GM18858 (cell line): ENCODE data around the gene OR51M1.
A peak's percentile ranks its signal among the peaks of the same experiment; 100 is the strongest.
"Not testable (repeated sequence)": the region's sequence is repeated elsewhere in the genome, so short reads cannot be mapped to it uniquely, and the experiment has no call there.

ENCODE experiments used
- ATAC-seq: cut with Tn5 transposase; IDR thresholded peaks from one replicate; pipeline ENCODE4 v1.9.1; 2021; ENCODE audit not compliant: unreplicated experiment

OR51M1 gene

GRCh38 chr11:5383576-5383975 is at the start of gene OR51M1:
Gene OR51M1 (plus strand): TSS chr11:5383812. CDS start chr11:5389399, 5,587 bp downstream.
- no peak for ATAC-seq

DNA sequence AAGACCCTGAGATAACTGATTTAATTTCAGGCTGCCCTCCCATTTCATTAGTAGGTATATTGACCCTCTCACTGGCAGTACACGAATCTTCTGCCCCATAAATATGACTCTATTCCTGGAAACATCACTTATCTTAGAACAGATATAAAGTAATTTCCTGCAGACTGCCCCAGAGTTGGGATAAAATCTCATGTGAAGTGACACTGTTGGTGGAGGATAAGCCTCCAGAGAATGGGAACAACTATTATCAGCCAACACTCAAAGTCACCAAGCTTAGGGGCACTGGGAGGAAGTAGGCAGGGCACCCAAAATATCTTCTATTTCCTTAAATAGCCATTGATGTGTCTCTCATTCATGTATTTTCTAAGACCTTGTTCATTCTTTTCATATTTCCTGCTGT is 48.4 kb upstream of the OR51M1 start:
- ATAC-seq, result no peak

GRCh38 chr11:5336331-5336730 is 47.3 kb upstream of the OR51M1 start:
- no peak for ATAC-seq

DNA sequence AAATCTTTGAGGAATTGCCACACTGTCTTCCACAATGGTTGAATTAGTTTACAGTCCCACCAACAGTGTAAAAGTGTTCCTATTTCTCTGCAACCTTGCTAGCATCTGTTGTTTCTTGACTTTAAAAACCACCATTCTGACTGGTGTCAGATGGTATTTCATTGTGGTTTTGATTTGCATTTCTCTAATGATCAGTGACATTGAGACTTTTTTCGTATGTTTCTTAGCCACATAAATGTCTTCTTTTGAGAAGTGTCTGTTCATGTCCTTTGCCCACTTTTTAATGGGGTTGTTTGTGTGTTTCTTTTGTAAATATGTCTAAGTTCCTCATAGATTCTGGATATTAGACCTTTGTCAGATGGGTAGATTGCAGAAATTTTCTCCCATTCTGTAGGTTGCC is 46.4 kb upstream of the OR51M1 start:
- ATAC-seq, result not testable (repeated sequence)

DNA sequence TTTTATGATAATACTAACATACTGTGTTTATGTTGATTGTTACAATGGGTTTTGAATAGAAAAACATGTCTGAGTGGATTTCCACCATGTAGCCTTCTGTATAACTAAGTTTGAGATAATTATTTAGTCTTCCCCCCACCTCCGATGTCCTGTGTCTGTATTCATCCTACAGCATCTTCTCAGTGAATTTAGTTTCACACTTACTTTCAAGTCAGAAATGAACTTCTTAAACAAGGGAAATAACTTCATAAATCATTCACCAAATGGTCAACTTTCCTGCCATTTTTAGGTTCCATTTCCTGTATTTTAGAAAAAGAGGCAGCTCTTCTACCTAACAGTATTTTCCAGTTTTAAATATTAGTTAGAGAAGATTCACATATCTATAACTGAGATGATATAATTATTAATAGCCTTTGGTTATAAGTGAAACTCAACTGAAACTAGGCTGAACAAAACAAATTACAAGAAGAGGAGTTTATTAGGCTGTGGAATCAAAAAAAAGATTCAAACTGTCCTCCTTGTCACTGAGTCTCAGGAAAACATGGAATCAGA is 43.8 kb upstream of the OR51M1 start:
- ATAC-seq, result peak; percentile 67

- no peak for ATAC-seq
These were observed 39.9 kb upstream of the OR51M1 start, which contains the start of gene OR51B5 for GRCh38 chr11:5343474-5344335. Gene OR51B5 (minus strand): TSS chr11:5343524. CDS start chr11:5343524, 0 bp downstream.

DNA sequence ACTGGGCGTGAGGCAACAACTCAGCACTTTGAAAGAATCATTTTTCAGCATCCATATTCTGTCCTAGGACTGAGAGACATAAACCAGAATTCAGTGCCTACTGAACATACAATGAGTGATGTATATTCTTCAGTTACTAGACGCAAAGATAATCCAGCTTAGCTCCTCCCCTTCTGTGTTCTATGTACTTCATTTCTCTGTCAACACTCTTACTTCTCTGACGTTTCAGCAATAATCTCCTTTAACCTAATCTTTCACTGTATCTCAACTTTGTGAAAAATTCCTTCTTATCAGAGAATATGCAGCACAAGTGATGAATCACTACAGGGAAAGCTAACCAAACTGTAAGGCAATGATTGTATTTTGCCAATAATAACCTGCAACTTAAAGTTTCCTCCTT is 37.8 kb upstream of the OR51M1 start:
- ATAC-seq, result no peak

DNA sequence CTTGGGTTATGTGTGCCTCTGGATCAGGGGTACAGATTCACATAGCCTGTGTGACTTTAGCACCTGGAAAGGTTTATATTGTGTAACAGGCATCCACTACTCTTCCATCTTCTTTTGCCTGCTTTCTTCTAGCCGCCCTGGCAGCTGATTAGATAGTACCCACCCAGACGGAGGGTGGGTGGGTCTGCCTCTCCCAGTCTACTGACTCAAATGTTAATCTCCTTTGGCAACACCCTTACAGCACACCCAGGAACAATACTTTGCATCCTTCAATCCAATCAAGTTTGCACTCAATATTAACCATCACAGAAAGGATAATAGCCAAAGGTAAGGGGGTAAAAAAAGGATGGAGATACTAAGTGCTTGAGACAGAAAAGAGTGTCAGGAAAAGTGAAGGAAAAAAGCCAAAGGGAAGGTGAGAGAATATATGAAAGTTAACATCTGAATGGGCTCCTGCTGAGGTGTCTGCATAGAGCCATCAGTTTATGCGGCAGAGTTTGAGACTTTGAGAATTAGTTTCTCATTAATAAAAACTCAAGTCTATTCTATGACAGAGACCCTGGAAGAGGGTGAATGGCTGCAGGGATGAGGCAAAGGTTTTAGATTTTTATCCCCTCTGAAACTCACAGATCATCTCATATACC is 34.9 kb upstream of the OR51M1 start:
- ATAC-seq, result no peak

GRCh38 chr11:5349550-5349949 is 34.1 kb upstream of the OR51M1 start:
- ATAC-seq, result no peak

DNA sequence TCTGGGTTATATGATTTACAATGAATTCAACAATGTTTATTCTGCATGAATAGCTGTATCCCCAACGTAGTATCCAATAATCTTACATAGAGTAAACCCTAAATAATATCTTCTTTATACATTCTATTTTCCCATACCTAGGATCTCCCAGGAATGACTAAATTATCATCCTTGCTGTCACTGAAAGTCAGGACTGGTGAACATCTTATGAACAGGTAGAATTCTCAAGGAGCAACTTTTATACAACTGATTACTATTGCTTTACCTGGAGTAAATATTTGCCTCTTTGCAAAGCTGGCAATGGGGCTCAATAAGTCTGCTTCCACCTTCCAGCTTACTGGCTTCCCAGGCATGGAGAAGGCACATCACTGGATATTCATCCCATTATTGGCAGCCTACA is 32.4 kb upstream of the OR51M1 start, which contains the start of gene OR51B6:
OR51B6 (plus strand) TSS at position 301 of the 400 bp plus-strand sequence; CDS start at position 301, 0 bp downstream.
- no peak for ATAC-seq

DNA sequence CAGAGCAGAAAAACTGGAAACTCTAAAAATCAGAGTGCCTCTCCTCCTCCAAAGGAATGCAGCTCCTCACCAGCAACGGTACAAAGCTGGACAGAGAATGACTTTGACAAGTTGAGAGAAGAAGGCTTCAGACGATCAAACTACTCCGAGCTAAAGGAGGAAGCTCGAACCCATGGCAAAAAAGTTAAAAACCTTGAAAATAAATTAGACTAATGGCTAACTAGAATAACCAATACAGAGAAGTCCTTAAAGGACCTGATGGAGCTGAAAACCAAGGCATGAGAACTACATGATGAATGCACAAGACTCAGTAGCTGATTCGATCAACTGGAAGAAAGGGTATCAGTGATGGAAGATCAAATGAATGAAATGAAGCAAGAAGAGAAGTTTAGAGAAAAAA is 27.6 kb upstream of the OR51M1 start:
- ATAC-seq, result not testable (repeated sequence)

DNA sequence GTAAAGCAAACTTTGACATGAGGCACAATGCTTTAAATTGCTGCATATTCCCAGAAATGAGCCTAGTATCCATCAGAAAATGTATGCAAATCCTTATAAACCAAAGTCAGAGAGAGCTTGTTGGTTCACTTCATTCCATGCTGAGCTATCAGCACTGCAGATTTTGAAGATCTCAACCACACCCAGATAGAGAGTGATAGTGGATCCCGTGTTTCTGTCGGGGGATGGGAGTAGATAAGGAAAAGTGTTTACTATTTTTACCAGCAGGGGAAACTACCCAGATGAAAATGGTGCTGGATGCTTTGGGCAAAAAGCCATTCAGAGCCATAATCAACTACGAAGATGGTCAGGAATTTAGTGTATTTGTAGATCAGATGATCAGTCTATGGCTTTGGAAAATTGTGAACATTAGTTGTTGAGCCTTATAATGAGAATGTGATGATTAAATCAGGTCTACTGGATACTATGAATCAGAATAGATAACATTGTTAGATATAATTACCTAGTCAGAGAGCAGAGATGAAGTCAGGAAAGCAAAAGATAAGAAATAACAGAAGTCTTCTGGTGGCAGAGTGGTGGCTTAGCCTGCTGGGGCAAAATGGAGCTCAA is 21.5 kb upstream of the OR51M1 start:
- no peak for ATAC-seq

- no peak for ATAC-seq
These were observed 19.9 kb upstream of the OR51M1 start for GRCh38 chr11:5363679-5364078.

- no peak for ATAC-seq
These were observed 19.4 kb upstream of the OR51M1 start for GRCh38 chr11:5364214-5364613.

GRCh38 chr11:5366365-5366764 is 17.2 kb upstream of the OR51M1 start:
- not testable (repeated sequence) for ATAC-seq

DNA sequence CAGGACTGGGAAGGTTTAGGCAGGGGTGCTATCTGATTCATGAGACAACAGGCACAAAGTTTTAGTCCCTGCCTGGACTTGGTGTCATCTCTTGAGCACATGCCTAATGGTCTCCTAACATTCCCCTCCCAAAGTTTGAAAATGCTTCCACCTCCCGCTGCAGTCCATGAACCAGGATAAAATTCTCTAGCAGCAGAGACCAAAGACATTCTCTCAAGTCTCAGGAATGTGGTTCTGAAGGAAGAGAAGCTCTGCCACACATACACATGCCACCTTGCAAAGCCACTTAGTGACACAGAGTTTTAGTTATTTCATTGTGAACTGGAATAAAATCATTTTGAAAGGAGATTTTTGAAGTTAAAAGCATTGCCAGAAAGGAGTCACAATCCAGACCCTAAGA is 16.8 kb upstream of the OR51M1 start:
- ATAC-seq, result no peak

DNA sequence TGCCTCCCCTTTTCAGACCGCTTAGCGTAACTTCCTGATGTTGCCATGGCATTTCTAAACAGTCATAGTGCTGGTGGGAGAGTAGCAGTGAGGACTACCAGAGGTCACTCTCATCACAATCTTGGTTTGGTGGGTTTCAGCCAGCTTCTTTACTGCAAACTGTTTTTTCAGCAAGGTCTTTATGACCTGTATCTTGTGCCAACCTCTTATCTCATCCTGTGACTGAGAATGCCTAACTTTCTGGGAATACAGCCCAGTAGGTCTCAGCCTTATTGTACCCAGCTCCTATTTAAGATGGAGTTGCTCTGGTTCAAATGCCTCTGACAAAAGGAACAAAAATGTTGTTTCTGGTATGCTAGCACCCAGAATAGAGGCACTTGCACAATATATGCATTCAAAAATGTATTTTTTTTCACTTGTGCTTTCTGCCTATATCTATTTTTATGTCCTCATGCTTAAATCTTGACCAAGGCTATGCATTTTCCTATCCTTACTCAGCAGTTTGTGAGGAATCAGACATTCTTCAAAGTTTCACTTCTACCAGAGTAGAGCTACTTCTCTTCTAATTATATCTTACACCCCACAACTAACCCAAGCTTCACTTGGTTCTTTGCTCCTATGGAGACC is 16.1 kb upstream of the OR51M1 start:
- no peak for ATAC-seq

DNA sequence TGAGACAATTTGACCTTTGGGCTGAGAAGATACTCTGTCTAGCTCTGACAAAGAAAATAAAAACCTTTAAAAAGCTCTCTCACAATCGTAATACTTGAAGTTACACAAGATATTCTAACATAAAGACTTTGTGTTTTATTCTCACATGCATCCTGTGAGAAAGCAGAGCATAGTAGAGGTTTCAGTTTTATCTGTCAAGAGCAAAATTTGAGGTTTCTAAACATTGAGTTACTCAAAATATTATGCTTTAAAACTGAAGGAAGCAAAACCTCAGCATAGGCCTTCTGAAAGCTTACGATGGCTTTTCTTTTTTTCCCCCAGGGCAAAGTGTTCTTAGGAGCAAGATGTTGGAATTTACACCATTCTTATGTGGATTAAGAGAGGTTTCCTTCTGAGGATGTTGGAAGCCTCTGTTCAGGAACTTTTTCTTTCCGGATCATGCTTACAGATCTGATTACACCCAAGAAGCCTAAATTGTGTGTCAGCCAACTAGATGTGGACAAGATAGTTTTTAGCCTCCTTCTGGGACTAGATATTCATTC is 15.0 kb upstream of the OR51M1 start:
- ATAC-seq, result no peak

GRCh38 chr11:5369789-5370188 is 13.8 kb upstream of the OR51M1 start:
- ATAC-seq, result no peak

GRCh38 chr11:5380740-5381342 is 2.8 kb upstream of the OR51M1 start:
- ATAC-seq, result no peak
